HG03135 (cell line): ENCODE measurements around the gene FOXF1.

Source experiments
- ATAC-seq: cut with Tn5 transposase; IDR thresholded peaks from one replicate; pipeline ENCODE4 v1.9.1; 2021; ENCODE audit warnings: mild to moderate bottlenecking, moderate library complexity; ENCODE audit not compliant: unreplicated experiment

FOXF1 gene

DNA sequence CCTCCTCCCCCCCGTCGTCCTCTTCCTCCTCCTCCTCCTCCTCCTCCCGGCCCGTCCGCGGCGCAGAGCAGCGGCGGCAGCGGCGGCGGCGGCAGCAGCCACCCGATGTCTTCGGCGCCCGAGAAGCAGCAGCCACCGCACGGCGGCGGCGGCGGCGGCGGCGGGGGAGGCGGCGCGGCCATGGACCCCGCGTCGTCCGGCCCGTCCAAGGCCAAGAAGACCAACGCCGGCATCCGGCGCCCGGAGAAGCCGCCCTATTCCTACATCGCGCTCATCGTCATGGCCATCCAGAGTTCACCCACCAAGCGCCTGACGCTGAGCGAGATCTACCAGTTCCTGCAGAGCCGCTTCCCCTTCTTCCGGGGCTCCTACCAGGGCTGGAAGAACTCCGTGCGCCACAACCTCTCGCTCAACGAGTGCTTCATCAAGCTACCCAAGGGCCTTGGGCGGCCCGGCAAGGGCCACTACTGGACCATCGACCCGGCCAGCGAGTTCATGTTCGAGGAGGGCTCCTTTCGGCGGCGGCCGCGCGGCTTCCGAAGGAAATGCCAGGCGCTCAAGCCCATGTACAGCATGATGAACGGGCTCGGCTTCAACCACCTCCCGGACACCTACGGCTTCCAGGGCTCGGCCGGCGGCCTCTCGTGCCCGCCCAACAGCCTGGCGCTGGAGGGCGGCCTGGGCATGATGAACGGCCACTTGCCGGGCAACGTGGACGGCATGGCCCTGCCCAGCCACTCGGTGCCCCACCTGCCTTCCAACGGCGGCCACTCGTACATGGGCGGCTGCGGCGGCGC is at the start of gene FOXF1:
Gene FOXF1 (plus strand): TSS at position 63 of the 797 bp plus-strand sequence. CDS start 43 bp downstream, at position 106.
- ATAC-seq = no peak

DNA sequence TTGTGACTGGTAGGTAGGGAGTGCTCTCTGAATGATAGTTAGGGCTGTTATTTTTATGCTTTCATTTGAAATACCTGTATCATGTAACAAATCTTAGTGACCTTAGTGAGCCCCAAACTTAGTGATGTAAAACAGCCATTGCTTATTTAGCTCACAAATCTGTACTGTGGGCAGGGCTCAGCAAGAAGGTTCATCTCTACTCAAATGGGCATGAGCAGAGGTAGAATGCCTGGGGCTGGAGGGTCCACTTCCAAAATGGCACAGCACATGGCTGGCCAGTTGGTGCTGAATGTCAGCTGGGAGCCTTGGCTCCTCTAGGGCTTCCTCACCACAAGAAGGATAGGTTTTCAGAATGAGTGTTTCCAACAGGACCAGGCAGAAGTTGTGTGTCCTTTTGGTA is 49.3 kb upstream of the FOXF1 start:
- no peak for ATAC-seq

DNA sequence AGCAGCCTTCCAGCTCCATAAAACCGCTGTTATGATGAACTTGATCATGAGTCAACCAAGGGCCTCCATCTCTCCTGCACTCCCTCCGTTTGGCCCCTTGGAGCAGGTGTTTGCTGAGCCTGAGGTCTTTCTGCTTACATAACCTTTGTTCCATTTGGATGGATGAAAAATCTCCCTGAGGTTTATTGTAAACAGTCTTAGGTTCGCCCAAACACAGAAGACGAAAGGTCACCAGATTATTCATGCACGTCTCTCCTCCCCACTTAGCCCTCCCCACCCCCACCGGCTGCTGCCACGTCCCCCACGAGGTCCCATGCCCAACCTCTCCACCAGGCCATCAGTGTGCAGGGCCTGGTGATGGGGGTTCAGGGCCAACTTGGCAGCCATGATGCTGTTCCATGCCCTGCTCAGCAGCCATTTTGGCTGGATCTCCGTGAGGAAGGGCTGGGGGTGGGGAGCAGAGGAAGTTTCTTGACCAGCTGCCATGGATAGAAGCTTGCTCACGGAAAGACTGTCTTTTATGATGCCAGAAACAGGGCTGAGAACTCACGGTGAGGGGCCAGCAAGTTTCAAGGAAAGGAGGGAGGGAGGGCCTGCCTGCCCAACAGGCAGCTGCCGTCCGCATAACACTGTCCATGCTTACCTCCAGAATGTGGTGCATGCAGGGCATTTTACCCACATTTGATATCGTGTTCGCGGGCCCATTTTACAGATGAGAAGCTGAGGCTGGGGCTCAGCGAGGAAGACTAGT is 47.8 kb upstream of the FOXF1 start:
- ATAC-seq = no peak

DNA sequence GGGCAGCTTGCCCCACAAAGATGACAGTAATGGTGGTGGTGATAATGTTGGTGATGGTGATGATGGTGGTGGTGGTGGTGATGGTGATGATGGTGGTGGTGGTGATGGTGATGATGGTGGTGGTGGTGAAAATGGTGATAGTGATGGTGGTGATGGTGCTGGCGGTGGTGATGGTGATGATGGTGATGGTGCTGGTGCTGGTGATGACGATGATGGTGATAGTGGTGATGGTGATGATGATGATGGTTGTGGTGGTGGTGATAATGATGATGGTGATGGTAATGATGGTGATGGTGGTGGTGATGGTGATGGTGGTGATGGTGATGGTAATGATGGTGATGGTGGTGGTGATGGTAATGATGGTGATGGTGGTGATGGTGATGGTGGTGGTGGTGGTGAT is 46.3 kb upstream of the FOXF1 start:
- ATAC-seq = no peak

DNA sequence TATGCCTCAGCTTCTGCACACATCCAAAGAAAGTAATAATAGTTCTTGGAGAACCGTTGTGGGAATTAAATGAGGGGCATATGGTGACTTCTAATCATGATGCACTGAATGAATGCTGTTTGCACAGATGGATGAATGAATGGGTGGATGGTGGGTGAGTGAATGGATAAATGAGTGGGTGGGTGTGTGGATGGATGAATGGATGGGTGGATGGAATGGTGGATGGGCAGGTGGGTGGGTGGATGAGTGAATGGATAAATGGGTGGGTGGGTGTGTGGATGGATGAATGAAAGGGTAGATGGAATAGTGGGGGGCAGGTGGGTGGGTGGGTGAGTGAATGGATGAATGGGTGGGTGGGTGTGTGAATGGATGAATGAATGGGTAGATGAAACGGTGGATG is 44.9 kb upstream of the FOXF1 start:
- no peak for ATAC-seq

DNA sequence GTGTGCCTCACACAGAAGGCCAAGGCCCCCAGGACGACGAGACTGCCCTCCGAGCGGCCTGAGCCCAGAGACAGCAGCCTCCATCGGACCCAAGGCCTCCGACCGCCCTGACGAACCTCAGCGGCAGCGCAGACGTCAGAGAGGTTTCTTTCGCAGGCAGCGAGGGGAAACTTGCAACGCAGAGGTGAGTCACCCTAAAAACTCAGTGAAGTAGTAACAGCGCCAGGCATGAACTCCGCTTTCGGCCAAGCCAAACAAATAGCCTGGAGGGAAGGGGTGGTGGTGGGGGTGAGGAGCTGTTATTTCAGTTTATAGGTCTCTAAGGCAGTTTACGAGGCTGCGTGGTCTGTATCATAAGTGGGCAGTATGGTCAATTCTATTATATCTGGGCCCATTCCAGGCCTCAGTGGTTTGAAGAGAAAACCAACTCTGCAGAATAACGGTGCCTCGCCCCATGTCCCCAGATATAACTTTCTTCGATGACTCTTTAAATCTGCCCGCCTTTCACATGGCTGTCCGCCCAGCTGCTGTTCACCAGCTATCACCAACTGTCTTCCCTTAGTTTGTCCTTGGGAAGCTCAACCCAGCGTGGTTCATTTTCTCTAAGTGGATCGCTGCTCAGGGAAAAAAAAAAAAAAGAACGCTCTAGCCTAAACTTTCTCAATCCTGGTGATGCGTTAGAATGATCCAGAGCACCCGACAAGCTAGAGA is 43.5 kb upstream of the FOXF1 start:
- no peak for ATAC-seq

DNA sequence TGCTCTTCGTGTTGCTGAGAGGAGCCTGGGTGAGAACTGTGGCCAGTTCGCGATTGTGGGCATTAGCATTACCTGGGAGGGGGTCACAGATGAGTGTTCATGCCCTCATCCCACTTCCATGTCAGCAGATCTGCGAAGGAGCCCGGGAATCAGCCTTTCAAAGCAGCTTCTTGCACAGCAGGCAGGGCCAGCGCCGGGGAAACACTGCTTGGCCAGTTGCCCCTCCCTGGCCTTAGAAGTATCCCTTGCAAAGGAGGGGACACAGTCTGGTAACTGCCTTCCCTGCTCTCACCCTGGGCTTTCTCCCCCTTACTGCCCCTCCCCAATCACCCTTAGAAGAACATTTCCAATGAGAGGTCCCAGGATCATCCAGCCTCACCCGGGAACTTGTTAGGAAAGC is 42.8 kb upstream of the FOXF1 start:
- ATAC-seq = no peak

DNA sequence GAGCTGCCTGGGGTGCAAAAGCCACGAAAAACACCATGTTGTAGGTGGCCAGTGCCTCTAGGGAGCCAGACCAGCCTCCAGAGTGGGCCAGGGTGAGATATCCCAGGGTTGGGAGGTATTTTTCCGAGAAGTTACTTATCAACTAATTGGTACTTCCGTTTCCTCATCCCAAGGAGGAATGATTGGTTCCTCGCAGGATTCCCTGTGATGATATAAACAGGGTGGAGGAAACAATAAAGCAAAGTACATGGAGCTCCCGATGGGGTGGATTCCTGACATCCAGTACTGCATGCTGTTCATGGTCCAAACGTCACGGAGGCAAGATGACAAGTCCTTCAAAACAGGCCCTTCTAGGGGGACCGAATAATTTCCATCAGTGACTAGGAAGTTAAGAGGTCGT is 39.4 kb upstream of the FOXF1 start:
- no peak for ATAC-seq

DNA sequence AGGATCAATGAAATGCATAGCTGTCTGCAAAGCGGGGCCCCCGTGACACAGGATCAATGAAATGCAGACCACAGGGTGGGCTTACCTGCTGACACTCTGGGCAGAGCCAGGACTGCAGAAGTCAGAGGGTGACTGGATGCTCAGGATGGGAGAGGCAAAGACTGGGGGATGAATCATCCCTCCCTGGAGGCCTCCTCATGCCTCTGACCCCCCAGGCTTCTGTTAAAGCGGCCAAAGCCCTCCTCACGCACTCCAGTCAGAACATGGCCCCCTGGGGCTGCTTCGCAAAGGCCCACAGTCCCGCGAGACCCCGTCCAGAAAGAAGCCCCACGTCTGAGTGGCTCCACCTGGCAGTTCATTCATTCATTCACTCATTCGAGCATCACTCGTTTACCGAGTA is 38.4 kb upstream of the FOXF1 start:
- no peak for ATAC-seq

DNA sequence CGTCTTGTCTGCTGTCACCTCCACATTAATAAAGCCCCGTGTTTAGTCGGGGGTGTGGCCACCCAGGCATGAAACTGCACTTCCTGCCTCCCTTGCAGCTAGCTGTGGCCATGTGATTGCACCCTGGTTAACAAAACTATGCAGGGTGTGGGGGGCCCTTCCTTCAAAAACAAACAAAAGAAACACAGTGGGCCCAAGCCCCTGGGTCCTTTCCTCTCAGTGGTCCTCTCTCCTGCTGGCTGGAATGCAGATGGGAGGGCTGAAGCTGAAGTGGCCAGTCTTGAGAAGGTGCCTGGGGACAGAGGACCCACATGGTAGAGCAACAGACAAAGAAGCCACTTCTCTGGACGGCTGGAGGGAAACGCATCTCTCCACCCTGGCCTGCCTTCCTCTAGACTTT is 38.0 kb upstream of the FOXF1 start:
- ATAC-seq = no peak

DNA sequence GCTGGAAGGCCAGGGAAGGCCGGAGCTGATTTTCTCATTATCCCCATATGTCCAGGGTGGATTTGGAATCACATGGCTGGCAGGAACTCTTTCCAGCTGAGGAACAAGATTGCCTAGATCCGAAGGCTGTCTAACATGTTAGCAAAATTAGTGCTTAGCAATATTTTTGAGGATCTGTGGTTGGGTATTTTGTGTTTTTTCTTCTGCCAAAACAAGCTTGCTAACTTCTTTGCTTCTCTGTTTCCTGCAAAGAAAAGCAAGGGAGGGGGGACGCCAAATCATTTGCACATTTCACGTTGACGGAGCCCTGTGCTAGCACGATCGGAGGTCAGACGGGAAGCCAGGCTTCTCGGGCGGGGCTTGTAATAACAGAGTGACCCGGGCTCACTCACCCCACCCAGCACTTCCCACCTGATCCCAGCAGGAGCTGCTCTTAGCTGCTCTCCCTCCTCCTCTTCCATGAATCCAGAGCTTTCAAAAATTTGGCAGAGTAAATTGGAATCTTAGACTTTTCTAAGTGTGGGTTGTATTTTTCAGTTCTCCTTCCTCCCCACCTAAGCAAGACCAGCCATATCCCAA is 33.3 kb upstream of the FOXF1 start:
- ATAC-seq = no peak

DNA sequence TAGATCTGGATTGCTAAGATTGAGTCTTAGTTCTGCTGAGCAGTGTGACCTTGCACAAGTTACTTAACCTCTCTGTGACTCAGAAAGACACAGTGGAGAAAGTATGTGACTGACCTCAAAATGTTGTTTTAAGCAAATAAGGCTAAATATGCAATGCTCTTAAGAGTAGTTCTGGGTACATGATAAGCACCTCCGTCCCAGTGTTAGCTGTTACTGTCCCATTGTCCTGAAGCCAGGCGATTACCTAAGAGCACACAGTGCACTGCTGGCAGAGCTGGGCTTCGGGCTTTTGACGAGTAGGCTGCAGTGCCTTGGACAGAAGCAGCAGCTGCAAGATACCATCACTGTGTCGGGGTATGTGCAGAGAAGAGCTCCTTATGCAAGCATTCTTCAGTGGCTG is 32.7 kb upstream of the FOXF1 start:
- no peak for ATAC-seq

DNA sequence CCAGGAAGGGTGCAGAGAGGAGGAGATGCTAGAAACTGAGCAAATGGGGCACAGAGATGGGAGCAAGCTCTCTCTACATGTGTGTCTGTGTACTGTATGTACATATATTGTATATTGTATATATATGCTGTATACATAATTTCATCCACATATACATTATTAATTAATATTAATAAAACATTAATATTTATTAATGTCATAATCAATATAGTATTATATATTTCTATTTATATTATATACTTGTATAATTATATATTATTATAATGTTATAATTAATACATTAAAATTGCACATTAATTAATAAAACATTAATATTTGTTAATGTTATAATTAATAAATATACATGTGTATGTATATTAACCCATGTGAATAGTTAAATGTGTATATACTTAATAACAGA is 31.5 kb upstream of the FOXF1 start:
- no peak for ATAC-seq

DNA sequence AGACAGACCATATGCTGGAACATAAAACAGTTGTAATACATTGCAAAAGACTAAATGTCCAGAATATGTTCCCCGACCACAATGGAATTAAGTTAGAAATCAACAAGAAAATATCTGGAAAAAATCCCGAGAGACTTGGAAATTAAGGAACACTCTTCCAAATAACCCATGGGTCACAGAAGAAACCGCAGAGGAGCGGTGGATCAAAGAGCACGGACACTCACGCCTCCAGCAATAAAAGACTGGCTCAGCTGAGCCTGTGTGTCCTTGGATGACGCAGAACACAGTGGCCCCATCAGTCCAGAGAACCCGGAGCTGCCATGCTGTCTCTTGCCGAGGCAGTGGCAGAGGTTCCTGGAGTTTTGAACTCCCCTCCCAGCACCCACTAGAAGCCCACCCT is 30.9 kb upstream of the FOXF1 start:
- ATAC-seq = no peak

DNA sequence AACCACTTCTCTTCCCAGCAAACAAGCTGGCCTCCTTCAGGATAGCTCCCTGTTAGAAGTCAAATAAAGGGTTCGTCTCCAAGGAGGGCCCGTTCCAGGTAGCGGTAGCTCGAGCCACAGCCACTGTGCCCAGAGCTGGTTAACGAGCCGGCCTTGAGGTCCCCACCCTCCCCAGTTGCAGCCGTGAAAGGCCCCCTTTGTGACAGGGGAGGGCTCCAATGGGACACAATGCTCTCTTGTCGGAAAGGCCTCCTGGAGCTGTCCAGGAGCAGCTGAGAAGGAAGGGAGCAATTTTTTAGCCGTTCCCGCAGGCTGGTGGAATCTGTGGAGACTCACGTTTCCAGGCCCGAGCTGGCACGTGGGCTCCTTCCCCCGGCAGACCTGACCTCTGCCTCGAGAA is 29.9 kb upstream of the FOXF1 start:
- ATAC-seq = no peak

DNA sequence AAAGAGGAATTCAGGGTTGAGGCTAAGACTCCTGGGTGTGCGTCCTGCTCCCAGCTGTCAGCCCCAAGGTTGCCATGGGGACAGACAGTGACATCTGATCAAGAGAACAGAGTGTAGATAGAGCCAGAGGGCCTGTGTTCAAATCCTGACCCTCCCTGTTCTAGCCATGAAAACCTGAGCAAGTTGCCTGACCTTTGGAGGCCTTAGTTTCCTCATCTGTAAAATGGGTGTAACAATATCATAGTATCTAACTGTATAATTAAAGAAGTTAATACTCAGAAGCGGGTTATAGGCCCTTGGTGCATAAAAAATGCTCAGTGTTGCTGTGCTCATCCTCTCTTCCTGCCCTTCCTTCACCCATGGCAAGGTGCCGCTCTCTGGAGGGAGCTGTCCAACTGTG is 28.7 kb upstream of the FOXF1 start:
- ATAC-seq = no peak

DNA sequence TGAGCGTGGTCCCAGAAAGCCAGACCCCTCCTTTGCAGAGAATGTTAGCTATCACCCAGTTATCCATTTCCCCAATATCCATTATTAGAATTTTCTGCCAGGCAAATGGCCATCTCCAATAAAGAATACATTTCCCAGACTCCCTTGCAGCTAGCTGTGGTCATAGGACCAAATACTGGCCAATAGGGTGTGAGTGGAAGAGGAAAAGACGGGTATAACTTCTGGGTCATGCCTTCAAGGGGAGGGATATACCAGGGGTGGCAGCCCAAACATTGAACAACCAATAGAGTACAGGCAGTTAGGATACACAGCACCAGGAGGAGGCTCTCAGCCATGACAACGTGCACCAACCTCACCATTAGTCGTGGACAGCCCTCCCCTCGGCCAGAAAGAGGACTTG is 26.1 kb upstream of the FOXF1 start:
- no peak for ATAC-seq

DNA sequence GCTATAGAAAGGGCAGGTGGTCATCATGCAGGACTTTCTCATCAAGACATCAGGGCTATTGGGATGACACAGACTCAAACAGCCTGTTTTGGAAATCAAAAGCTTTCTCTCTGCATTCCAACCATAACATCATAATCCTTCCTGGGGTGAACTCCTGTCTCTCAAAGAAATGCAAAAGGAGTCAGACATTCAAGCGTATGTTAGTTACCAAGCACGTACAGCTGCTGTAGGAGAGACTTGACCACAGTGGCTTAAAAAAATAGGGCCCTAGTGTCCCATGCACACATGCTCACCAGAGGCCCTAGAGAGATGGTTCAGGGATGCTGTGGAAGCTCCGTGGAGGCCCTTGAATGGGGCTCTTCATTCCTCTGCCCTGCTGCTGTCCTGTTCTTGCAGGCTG is 24.6 kb upstream of the FOXF1 start:
- no peak for ATAC-seq

DNA sequence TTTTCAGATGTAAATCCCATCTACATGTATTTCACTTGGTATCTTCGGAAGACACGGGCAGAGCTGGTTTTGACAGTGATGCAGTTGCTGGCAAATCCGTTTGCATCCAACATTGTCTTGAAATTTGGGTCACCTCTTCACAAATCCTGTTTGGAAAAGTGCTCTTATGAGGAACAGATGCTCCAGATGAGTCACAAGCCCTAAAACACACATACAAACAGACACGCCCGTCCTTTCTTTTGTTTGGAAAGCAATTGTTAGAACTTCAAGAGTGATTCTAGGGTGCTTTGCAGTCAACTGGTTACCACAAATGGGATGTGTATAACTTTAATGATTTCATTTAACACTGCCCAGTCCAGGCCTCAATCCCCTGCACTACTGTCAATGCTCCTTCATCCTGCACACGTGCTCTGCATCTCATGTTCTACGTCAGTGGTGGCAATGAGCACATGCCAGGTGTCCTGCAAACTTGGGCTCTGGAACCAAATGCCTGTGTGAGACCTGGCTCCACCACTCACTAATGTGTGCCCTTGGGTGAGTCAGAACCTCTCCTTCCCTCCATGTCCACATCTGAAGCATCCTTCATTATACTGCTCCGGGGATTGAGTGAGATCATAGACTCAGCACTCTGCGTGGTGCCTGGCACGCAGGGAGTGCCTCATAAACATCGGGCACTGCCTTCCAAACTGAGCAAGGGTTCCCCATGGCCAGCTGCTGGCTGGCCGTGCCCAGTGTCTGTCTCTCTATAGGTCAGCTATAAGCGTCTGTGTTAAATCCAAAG is 19.3 kb upstream of the FOXF1 start:
- no peak for ATAC-seq

DNA sequence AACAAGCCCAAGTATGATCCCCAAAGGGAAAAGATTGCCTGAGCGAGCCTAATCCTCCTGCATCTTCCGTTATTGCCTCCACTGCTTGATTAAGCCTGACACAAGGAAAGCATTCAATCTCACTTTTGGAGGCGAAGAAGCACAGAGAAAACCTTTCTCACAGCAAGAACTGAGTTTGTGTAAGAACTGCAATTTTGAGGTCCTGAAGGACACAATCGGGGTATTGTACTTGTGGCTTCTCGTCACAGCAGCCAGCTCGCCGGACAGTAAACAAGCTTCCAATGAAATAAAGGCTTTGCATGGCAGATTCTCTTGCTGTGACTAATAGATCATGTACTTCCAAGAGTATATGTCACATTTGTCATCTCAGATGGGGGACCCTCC is 18.7 kb upstream of the FOXF1 start:
- no peak for ATAC-seq
